SKM-1 treated with dmso at 0.1 percent for 144 hours (cell line): ENCODE data around the gene RPTOR.
"Not testable (repeated sequence)": the region's sequence is repeated elsewhere in the genome, so short reads cannot be mapped to it uniquely, and the experiment has no call there.

ENCODE experiments used
- DNase-seq: peaks from one replicate; lab custom pipeline; 2025; ENCODE audit not compliant: unreplicated experiment; lab: John Stamatoyannopoulos, UW

RPTOR gene

DNA sequence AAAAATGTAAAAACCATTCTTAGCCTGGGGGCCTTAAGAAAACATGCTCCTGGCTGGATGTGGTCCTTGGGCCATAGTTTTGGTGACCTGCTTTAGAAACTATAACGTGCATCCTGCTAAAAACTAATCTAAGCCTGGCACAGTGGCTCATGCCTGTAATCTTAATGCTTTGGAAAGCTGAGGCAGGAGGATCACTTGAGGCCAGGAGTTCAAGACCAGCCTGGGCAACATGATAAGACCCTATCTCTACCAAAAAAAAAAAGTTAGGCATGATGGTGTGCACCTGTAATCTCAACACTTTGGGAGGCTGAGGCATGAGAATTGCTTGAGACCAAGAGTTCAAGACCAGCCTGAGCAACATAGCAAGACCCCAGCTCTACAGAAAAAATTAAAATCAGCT, 263.2 kb downstream of the RPTOR start:
- no peak for DNase-seq

DNA sequence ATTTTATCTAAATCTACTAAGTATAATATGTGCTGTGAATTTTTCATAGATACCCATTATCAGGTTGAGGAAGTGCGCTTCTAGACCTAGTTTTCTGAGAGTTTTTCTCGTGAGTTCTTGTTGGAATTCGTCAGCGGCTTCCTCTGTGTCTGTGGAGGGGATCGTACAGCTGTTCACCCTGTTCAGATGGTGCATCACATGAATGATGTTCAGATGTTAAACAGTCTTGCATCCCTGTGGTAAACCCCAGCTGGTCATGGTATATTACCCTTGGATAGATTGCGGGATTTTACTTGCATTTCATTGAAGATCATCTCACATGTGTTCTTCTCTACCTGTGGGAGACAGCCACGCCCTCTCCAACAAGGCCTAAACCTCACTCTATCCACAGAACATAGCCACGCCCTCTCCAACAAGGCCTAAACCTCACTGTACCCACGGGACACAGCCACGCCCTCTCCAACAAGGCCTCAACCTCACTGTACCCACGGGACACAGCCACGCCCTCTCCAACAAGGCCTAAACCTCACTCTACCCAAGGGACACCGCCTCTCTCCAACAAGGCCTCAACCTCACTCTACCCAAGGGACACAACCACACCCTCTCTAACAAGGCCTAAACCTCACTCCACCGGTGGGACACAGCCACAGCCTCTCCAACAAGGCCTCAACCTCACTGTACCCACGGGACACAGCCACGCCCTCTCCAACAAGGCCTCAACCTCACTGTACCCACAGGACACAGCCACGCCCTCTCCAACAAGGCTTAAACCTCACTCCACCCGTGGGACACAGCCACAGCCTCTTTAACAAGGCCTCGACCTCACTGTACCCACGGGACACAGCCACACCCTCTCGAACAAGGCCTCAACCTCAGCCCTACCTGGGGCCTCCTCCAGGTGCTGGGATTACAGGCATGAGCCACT, 266.8 kb downstream of the RPTOR start:
- DNase-seq: no peak

DNA sequence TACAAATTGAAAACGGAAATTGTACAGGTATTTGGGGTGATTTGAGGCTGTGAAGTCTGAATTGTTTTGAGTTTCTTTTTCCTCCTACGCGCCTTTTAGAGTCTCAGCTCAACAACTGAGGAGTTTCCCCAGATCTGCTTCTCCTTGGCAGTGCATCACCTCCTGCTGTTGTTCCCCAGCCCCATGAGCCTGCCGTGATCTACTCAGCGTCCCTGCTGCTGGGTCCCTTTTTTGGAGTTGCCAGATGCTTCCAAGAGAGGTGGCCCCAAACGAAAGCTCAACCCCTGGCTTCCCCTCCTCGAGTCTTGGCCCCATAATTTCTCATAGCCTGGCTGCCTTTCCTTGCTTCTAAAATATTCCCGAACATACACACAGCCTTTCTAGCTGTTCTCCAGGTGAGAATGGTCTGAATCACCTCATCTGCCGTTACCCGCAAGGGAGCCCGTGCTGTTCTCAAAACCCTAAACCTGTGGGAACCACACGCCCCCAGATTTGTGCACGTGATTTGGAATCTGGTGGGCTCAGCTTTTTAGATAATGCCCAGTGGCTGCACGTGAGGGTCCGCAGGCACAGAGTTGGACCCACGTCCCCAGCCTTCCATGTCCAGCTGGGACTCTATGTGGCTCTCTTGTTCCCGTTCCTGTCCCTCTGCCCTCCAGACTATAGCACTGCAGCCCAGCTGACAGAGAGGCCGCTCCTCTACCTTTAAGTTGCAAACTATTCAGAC, 267.9 kb downstream of the RPTOR start:
- no peak for DNase-seq

DNA sequence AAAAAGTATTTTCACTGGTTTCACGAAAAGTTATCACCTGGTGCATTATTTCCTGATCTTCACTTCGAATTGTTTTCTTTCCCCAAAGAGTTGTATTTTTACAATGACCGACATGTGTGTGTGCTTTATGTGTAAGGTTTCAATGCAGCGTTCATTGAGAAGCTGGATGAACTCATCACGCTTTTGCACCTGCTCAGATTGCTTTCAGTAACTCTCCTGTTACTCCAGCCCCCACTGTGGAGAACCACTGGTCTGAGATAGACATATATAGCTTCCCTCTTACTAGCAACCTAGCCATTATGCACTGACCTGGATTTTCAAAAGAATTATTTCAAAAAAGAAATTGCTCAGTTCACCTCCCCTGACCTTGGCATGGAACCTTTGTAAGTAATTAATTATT, 268.7 kb downstream of the RPTOR start:
- DNase-seq: no peak

- DNase-seq: no peak
These were observed 269.9 kb downstream of the RPTOR start for GRCh38 chr17:80814491-80814890.

GRCh38 chr17:80815151-80815681, 270.6 kb downstream of the RPTOR start:
- DNase-seq: no peak

- DNase-seq: not testable (repeated sequence)
These were observed 271.1 kb downstream of the RPTOR start for GRCh38 chr17:80815718-80816117.

- no peak for DNase-seq
These were observed 271.8 kb downstream of the RPTOR start for GRCh38 chr17:80816241-80817103.

DNA sequence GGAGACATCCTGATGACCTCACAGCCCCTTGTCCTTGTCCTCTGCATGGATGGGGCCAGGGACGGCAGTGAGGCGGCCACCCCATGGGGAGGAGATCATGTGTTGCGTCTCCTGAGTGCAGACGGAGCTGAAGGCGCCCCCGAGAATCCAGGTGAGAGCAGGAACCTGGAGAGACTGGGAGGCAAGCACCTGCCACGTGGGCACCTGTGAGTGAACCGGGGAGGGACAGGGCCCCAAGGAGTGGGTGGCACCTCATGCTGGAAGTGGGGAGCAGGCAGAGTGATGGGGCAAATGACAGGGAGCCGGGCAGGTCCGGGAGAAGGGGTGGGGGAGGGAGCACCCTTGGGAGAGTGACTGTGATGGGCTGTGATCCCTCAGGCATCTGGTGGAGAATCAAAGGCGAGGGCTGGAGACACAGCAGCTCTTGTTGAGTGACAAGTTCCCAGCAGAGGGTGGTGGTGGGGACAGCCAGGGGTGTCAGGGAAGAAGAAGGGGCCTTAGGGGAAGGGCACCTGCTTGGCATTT, 272.7 kb downstream of the RPTOR start:
- DNase-seq: no peak

- DNase-seq: no peak
These were observed 273.2 kb downstream of the RPTOR start for GRCh38 chr17:80817861-80818260.

GRCh38 chr17:80818871-80819270, 274.2 kb downstream of the RPTOR start:
- DNase-seq: no peak

DNA sequence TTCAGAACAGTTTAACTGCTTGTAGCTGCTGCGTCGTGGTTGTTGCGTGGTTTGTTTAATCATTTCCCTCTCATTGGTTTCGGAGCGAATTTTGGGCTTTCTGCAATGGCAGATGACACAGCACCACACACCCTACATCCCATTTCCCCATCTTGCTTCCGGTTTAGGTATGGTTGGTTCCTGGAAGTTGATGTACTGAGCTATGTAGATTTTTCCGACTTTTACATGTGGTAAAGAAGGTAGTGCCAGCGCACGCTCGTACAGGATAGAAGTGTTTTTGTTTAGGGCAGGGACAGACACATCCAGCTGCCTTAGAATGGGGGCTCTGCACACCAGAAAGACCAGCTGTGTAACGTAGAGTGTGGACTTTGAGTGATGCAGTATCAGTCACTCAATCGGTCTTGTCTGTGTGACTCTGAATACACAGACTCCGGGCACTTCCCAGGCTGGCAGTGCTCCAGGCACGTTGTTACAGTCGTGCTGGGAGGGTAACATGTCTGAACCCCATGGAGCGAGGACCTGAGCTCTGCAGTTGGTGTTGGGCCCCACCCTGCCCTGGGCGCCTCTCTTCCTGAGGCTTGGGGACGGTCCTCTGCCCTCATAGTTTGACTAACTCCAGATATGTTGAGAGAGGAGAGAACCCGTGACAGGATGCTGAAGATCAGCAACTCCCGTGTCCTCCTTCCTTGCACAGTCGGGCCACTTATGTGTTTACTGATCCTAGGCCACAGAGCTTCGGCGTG, 275.0 kb downstream of the RPTOR start:
- DNase-seq: peak; percentile 13

- DNase-seq: no peak
These were observed 275.7 kb downstream of the RPTOR start for GRCh38 chr17:80820331-80820730.

GRCh38 chr17:80821546-80821945, 276.9 kb downstream of the RPTOR start:
- no peak for DNase-seq

DNA sequence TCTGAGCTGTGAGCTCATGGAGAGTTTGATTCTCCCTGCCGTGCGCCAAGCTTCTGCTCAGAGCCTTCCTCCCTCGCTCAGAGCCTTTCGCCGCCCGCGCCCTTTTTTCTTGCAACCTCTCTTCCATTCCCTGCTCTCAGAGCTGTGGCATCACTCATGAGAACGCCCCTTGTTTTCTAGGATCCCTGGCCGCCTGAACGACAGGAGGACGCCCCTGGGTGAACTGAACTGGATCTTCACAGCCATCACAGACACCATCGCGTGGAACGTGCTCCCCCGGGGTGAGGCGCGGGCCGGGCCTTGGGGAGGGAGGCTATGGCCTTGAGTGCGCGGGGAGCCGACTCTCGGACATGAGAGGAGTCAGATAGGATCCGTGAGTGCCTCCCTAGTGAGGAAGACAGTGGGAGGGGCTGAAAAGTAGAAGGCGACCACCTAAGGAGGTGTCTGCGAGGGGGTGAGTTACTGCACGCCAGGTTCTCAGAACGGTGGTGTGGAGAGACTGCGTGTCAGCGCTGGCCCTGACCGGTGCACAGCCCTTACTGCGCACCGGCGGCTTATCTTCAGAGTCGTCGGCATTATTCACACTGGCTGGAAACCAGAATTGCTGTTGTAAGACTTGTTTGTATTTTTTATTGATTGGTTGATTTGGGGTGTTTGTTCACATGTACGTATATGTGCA, 277.5 kb downstream of the RPTOR start:
- DNase-seq: no peak

DNA sequence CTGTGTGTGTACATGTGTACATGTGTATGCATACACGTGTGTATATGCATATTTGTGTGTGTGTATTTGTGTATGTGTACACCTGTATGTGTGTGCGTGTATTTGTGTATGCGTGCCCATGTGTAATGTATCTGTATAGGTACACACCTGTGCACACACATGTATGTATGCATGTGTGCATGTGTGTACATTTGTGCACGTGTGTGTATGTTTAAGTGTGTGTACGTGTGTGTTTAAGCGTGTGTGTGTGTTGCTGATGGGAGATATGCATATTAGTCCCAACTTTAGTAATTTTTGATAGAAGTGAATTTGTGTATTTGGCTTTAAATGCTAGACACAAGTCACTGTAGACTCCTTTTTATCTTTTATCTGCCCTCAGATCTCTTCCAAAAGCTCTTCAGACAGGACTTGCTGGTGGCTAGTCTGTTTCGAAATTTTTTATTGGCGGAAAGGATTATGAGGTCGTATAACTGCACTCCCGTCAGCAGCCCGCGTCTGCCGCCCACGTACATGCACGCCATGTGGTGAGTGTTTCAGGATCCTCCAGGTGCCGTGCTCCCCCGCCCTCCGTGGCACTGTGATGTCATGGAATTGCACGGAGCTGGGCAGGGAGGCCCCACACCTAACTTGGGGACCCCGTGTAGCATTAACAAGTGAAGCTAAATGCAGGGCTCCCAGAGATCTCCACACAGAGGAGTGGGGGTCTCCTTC, 278.2 kb downstream of the RPTOR start:
- DNase-seq: no peak

DNA sequence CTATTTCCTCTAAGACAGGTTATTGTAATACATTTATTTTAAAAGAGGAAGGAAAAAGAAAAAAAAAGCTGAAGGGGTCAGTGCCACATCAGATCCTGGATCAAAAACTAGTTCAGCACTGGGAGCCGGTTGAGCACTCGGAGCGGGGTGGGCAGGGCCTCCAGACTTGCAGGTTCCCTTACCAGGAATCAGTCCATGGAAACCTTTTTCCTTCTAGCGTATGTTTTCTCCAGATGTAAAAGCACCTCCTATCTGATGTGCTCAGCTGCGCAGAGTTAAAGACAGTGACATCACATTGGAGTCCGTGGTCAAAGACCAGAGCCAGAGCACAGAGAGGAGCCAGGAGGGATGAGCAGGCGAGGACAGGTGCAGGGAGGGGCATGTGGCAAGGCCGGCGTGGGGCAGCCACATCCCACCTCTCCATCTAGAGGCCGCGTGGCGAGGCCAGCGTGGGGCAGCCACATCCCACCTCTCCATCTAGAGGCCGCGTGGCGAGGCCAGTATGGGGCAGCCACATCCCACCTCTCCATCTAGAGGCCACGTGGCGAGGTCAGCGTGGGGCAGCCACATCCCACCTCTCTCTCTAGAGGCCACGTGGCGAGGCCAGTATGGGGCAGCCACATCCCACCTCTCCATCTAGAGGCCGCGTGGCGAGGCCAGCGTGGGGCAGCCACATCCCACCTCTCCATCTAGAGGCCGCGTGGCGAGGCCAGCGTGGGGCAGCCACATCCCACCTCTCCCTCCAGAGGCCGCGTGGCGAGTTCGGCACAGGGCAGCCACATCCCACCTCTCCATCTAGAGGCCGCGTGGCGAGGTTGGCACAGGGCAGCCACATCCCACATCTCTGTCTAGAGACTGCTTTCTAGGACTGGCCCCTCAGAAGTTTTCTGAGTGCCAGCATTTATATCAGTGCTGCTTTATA, 280.2 kb downstream of the RPTOR start:
- DNase-seq: no peak
